ENCODE data around the gene CENATAC. TPM values are rescaled to one million over a fixed set of nuclear protein-coding genes. Genes with fewer than 3 reads are reported as not detected.
"Not testable (repeated sequence)": the region's sequence is repeated elsewhere in the genome, so short reads cannot be mapped to it uniquely, and the experiment has no call there.

CENATAC gene
- total RNA-seq, 4 donors from 2014 or later: 7.4 to 36.4 (median 16.1) TPM

DNA sequence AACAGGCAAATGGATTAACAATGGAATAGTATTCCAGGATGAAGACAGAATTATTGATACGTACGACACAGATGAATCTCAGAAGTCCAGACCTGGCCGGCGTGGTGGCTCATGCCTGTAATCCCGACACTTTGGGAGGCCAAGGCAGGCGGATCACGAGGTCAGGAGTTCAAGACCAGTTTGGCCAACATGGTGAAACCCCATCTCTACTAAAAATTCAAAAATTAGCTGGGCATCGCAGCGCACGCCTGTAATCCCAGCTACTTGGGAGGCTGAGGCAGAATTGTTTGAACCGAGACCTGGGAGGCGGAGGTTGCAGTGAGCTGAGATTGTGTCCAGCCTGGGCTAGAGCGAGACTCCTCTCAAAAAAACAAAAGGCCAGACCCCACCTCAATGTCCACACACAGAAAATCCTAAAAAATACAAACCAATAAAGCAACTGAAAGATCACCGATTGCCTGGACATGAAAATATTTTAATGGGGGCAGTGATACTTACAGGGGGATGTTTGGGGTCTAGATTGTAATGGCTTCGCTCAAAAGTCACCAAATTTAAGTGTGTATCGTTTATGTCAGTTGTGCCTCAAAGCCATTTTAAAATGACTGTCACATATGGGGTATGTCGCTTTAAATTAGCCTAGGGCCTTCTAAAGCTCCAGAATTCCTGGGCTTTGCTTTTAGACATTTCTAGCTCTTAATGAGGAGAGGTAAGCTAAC lies 16.4 kb downstream of the CENATAC start:
- Histone ChIP-seq H3K36me3 (peaks cover 0 to 58% of the 10 kb centered on the region in 2 donors), H3K9me3 (no peaks in the 10 kb centered on the region), H3K27me3 (no peaks in the 10 kb centered on the region), H3K4me3 (no peak overlapping the region), H3K27ac (peak overlapping the region in 2 of 4 donors; percentile 8 to 35), H3K4me1 (peaks cover 22 to 23% of the 10 kb centered on the region in 2 donors)
- ATAC-seq (no peak), DNase-seq (no peak)
- in situ Hi-C loops (cut with MboI; ENCODE audit: low sequenced_read_pairs in 4 of 4) (no loop called here), intact Hi-C loops (cut with DNase I; ENCODE audit: low total_unique reads) (no loop called here)
- TF ChIP-seq, protein P1, sequence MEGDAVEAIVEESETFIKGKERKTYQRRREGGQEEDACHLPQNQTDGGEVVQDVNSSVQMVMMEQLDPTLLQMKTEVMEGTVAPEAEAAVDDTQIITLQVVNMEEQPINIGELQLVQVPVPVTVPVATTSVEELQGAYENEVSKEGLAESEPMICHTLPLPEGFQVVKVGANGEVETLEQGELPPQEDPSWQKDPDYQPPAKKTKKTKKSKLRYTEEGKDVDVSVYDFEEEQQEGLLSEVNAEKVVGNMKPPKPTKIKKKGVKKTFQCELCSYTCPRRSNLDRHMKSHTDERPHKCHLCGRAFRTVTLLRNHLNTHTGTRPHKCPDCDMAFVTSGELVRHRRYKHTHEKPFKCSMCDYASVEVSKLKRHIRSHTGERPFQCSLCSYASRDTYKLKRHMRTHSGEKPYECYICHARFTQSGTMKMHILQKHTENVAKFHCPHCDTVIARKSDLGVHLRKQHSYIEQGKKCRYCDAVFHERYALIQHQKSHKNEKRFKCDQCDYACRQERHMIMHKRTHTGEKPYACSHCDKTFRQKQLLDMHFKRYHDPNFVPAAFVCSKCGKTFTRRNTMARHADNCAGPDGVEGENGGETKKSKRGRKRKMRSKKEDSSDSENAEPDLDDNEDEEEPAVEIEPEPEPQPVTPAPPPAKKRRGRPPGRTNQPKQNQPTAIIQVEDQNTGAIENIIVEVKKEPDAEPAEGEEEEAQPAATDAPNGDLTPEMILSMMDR (IDR thresholded peaks at IDR 0.05 in 4 of 5, conservative IDR thresholded peaks at IDR 0.05 in 1 of 5): no peak
- TF ChIP-seq POLR2A (IDR thresholded peaks at IDR 0.05): no peak

- Histone ChIP-seq H3K27me3 (no peaks in the 10 kb centered on the region), H3K27ac (peak overlapping the region in 2 of 4 donors; percentile 3 to 35), H3K9me3 (no peaks in the 10 kb centered on the region), H3K36me3 (peaks cover 0 to 58% of the 10 kb centered on the region in 2 donors), H3K4me1 (peaks cover 29 to 31% of the 10 kb centered on the region in 2 donors), H3K4me3 (no peak overlapping the region)
- TF ChIP-seq POLR2A (IDR thresholded peaks at IDR 0.05): no peak
- TF ChIP-seq, protein P1 (IDR thresholded peaks at IDR 0.05 in 4 of 5, conservative IDR thresholded peaks at IDR 0.05 in 1 of 5): no peak
- in situ Hi-C loops (cut with MboI; ENCODE audit: low sequenced_read_pairs in 4 of 4) (no loop called here), intact Hi-C loops (cut with DNase I; ENCODE audit: low total_unique reads) (loop anchor here (5.0 kb wide), 1 partner anchor 88 kb away; the partner anchor contains the start of gene BCL9L)
- DNase-seq (no peak), ATAC-seq (no peak)
These were observed 17.2 kb downstream of the CENATAC start for GRCh38 chr11:119015054-119015611.

GRCh38 chr11:119016216-119017009 lies 18.5 kb downstream of the CENATAC start:
- Histone ChIP-seq H3K4me1 (peaks cover 33 to 44% of the 10 kb centered on the region in 2 donors), H3K9me3 (no peaks in the 10 kb centered on the region), H3K27ac (peak overlapping the region; percentile 95 to 98 (median 98)), H3K36me3 (peaks cover 0 to 49% of the 10 kb centered on the region in 2 donors), H3K4me3 (peak overlapping the region; percentile 70 to 99 (median 90)), H3K27me3 (no peaks in the 10 kb centered on the region)
- intact Hi-C loops (cut with DNase I; ENCODE audit: low total_unique reads): loop anchor here (5.0 kb wide), 1 partner anchor 89 kb away; the partner anchor contains the start of gene BCL9L
- no peak for ATAC-seq
- DNase-seq: no peak
- TF ChIP-seq, protein P1 (IDR thresholded peaks at IDR 0.05 in 4 of 5, conservative IDR thresholded peaks at IDR 0.05 in 1 of 5): no peak
- in situ Hi-C loops (cut with MboI; ENCODE audit: low sequenced_read_pairs in 4 of 4): no loop called here

GRCh38 chr11:119017377-119017776 lies 19.4 kb downstream of the CENATAC start:
- Histone ChIP-seq H3K36me3 (peaks cover 0 to 49% of the 10 kb centered on the region in 2 donors), H3K4me3 (peak overlapping the region; percentile 70 to 99 (median 90)), H3K27ac (peak overlapping the region; percentile 95 to 98 (median 98)), H3K4me1 (peaks cover 35 to 45% of the 10 kb centered on the region in 2 donors)
- H3K27me3 ChIP-seq; H3K9me3 ChIP-seq; in situ Hi-C loops (cut with MboI; ENCODE audit: low sequenced_read_pairs in 4 of 4); ATAC-seq; DNase-seq: not testable (repeated sequence)
- intact Hi-C loops (cut with DNase I; ENCODE audit: low total_unique reads): loop anchor here (5.0 kb wide), 1 partner anchor 90 kb away; the partner anchor contains the start of gene BCL9L
